GM21526 (cell line): ENCODE results near the gene IKZF2.

Source experiments
- ATAC-seq: cut with Tn5 transposase; IDR thresholded peaks from one replicate; pipeline ENCODE4 v1.9.1; 2021; ENCODE audit warnings: moderate library complexity; ENCODE audit not compliant: unreplicated experiment, low FRiP score

IKZF2 gene

DNA sequence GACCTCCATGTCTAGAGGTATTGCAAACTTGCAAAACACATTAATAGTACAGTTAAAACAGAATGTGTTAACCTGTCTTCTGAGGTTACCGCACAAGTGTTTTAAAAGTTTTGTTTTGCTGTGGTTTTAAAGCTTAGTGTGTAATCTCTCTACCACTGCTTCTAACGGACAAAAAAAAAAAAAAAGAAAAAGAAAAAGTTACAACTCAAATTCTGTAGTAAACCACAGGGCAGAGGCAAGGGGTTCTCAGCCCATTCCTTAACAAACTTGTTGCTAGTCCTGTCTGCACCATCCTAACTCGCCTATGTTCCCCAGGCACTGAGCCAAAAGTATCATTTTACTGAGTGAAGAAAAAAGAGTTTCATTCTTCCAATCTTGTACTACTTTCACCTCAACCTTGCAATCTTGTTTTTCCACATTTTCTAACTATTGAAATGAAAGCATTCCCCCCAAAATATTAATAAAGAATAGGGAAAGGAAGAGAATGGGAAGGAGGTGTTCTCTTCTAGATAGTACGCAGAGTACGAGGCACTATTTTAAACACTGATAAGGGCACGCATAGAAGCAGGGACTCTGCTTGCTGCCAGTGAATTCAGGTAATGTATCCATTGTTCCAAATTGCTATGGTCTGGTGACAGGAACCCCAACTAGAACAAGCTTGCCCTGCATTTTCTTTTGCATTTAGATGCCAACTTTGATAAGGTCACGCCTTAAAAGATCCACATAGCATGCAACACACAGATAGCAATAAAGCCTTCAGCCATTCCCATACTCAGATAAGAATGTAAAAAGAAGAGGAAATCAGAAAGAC is 47.1 kb downstream of the IKZF2 start:
- no peak for ATAC-seq

DNA sequence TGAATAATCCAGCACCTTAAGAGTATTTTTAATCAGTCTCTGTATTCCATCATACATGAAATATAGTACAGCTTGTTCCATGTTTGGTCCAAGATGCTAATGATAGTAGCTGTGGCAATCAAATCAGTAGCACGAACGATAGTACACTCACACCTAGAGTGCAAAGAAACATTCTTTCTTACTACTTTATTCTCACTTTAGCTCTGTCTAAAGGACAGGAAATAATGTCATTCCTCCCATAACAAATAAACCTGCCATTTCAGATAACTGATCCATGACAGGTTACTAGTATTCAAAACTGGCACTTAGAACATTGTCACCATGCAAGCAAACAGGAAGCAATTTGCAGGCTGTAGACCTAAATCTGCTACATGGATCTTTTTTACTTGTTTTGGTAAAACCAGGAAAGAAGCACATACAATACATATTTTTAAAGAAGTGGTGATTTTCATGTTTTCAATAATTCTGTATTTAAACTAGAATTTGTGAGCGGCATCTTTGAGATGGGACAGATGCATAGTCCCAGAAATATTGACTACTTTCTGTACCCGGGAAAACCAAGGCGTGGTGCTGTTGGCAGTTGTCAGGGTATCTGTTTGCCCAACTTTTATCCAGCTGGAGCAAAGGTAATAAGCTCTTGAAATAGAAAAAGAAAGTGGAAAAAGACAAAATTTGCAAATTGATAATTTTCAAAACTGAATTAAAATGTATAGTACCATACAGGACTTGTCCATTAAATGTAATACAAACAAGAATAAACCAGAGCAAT is 49.5 kb downstream of the IKZF2 start:
- no peak for ATAC-seq

DNA sequence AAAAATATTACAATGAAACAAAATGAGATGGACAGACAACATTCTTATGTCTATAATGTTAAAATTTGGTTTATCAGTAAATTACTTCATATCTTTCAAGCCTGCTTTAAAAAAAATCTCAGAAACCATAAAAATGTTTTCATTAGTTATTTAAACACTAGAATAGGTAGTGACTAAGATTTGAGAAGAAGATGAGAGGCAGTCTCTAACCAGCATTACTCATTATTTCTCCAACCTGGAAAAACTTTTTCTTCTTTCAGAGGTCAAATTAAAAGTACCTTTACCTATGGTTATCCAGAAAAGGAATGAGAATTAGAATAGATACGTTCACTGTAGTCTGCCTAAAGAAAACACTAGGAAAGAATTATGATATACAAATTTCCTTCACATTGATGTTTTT is 50.3 kb downstream of the IKZF2 start:
- ATAC-seq, result no peak

DNA sequence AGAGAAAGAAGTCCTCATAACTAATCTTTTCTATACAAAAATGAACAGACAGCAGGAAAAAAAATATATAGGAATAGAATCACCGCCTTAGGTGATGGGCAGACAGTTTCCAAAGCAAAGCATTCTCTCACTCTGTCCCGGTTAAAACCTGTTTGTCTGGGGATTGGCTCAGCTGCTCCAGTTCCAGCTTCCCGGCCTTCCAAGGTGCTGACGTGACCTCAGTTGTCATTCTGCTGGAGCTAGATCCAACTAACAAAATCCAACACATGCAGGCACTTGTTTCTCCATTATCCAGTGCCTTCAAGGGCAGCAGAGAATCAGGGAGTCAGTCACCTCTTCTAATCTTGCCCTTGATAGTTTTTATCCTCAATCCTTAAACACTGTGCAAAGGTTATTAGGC is 52.8 kb downstream of the IKZF2 start:
- ATAC-seq, result no peak

DNA sequence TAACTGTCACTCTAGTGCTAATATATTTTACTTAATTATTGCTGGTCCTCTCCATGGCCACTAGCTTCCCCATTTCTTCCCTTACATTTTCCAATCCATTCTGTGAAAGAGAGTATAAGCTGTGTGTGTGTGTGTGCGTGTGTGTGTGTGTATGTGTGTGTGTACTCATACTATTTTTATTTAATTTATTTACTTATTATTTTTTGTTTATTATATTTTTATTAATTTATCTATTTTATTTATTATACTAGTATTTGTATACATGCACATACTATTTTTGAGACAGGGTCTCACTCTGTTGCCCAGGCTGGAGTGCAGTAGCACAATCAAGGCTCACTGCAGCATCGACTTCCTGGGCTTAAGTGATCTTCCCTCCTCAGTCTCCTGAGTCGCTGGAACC is 59.6 kb downstream of the IKZF2 start:
- no peak for ATAC-seq

DNA sequence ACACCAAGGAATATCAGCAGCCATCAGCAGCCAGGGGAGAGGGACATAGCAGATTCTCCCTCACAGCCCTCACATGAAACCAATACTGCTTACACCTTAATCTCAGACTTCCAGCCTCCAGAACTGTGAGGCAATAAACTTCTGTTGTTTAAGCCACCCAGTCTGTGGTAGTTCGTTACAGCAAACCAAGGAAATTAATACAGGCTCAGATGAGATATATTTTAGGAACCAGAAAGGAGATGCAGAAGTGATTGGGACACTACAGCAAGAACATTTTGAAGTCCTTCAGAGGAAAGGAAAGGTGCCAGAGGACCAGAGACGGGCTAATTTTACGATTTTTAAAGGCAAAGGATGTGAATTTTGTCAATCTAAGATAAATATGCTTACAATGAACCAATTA is 60.6 kb downstream of the IKZF2 start:
- ATAC-seq, result no peak

DNA sequence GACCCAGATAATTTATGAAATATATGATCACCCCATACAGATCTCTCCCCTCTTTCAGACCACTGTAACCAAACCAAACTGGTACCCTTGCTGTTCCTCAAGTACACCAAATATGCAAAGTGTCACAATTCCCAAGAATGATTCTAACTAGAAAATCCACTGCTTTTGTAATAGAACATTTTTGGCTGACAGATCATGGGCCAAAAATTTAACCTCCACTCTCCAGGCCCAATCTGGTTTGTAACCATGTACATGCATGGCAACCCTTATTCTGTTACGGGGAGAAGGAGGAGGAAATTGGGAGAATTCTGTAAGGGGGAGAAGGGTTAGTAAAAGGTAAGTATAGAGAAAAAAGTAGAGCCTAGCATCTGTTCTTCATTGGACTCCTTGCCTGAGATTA is 62.0 kb downstream of the IKZF2 start:
- no peak for ATAC-seq

DNA sequence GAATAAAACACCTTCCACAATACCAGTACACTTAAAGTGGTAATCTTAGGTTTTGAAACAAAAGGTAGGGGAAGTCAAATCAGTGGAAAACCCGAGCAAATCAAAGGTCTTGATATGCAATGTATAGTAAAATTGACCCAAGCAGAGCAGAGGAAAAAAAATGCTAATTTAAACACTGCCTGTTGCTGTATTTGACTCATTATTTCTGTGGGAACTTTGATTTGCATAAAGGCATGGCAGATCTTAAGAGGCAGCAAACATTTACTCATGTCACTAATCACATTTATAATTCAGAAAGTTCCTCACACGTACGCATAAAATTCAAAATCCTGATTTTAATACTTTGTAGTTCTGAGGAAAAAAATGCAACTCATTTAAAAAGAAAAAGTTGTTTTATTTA is 64.4 kb downstream of the IKZF2 start:
- ATAC-seq, result no peak

DNA sequence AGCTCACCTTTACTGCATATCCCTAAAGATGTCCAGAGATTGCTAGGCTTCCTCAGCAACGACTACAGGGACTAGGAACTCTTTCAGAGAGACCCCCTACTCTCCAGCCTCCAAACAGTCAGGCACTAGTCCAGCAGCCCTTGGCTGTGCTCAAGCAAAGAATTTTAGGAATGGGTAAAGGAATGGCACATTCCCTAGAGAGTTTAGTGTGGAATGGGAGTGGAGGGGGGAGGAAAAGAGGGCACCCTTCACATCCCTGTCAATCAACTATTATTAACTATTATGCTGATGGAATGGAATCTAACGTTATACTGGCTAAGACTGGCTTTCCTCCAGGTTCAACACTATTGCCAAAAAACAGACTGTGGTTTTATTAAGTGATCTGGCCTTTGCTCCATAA is 64.8 kb downstream of the IKZF2 start:
- no peak for ATAC-seq

DNA sequence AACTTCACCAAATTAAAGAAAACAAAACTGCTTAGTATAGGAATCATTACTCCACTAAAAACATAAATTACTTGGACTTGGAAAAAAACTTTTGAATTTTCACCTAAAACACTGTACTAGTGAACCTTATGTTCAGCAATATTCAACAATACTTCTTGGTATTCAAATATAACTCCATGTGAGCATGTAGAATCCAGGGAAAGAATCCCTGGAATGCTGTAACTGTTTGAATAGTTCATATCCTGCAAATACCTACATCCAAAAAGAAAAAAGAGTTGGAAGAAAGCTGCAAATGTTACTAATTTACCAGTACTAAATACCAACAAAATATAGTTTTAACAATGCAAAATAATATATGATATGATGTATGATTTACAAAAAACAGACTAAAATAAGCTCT is 65.4 kb downstream of the IKZF2 start:
- no peak for ATAC-seq

DNA sequence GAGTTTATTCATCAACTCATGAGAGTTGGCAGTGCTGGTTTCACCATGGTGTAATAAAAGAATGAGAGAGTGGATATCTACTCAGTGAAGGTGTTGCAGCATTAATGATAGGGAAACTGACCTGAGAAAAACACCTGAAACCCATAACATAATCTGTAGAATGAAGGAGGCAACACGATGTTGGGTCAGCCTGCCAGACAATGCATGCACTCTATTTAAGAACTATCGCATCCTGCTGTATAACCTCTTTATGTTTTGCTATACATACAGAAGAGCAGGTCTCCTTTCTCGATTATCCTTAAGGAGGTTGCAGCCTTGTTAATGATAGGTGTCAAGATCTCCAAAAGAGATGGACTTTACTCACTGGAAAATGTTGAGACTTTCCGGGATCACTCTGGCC is 65.9 kb downstream of the IKZF2 start:
- ATAC-seq, result no peak

DNA sequence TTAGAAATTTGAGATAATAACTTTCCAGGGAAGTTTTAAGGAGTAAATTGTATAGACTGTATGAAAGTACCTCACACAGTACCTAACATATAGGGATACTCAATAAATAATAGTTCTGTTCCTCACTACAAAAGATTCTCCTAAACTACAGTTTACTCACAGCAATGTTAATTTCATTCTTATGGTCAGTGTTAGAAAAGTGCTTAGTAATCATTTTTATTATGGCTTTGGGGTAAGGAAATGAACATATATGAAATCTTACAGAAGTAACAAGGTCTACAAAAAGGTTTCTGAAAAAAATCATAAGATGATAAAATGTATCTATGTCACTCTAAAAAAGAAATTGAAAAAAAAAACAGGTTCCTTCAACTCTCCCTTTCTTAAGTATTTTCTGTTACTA is 67.2 kb downstream of the IKZF2 start:
- no peak for ATAC-seq

DNA sequence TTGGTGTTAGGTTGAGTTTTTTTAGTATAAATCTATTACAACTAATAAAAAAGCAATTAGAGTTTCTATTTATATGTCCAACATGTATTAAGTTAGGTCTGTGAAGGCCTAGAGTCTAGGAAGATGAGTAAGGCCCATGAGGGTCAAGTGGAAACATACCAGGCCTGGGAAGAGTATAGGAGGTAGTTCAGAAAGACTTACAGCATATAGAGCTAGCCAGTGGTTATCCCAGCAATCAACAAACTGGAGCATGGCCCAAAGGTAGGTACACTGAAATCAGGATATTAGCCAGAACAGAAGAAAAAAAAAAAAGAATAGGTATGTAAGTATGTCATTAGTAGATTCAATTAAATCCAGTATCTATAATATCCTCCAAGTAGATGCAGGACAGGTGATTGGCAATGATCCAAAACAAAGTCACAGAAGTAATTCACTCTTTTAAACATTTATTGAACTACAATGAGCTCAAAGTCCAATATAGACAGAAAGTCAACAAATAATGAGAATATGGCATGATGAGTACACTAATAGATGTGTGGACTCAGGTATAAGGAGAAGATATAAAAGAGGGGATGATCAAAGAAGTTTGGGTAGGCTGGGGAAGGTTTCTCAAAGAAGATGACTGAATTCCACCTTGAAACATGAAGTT is 70.3 kb downstream of the IKZF2 start:
- no peak for ATAC-seq

DNA sequence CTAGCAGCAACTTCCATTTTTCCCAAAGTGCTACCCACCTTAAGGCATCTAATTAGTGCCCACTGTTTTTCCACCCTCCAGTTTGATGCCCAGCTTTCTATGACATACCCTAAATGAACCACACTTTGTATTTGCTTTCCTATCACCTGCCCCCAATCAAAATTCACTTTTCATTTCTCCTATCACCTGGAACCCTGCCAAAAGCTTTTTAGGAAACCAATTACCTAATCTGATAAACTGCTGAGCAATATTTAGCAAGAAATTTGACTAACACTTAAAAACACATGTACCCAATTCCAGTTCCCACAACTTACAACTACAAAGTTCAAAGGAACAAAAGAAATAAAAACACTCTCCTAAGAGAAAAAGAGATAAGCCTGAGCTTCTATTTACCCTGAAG is 71.7 kb downstream of the IKZF2 start:
- ATAC-seq, result no peak

DNA sequence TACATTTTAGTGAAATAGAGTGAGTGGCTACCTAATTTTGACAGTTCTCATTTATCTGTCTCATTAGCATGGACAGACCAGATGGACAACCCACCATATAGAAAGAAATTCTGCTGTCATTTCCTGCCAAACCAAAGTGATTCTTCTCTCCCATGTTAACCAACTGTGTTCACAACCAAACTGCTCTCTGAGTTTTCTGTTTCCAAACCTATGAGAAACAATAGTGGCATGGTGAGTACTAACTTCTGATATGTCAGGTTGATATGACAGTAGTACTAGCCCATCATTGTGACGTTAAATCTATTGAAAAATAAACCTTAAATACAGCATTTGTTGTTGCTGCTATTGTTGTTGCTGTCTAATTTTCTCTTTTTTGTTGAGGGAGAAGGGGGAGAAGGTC is 72.7 kb downstream of the IKZF2 start:
- no peak for ATAC-seq

DNA sequence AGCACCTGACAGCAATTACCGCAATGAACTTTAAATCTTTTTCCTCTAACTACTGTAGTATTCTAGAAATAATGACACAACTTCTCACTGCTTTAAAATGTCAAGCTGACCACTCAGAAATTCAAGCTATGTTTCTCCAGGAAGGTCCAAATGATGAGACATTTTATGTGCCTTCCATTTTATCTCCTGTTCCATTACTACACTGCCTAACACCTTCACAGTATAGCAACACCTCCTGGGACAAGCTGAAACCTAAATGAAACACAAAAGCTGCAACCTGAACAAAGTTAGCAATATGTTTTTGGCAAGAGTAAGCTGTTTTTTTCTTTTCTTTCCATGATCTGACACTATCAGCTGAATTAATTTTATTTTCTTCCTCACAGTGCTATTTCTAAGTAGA is 81.9 kb downstream of the IKZF2 start:
- ATAC-seq, result no peak

DNA sequence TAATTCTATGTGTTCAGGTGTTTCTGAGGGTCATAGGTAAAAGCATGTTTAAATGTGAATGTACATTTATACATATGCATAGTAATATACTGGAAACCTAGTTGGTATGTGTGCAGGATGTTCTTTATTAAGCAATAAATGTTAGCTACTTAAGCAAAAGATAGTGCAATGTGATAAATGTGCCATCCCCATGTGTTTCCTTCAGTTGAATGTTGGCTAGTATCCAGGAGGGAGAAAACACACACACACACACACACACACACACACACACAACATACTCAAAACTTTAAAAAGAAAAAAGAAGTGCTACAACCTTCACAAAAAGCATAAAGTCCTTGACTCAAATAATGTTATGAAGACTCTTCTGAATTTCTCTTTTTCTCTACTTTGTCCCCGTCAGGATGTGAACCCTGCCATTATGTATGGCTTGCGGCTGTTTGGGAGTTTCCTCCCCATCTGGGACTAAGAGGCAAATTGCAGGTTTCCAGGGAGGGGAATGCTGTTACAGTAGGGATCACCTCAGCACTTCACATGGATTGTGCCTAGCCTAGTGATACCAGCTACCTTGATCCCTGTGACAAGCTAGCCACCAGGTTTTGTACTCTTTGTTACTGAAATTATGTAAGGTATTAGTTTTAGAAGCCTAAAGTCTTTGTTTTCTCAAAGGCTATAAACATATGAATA is 82.6 kb downstream of the IKZF2 start:
- no peak for ATAC-seq

DNA sequence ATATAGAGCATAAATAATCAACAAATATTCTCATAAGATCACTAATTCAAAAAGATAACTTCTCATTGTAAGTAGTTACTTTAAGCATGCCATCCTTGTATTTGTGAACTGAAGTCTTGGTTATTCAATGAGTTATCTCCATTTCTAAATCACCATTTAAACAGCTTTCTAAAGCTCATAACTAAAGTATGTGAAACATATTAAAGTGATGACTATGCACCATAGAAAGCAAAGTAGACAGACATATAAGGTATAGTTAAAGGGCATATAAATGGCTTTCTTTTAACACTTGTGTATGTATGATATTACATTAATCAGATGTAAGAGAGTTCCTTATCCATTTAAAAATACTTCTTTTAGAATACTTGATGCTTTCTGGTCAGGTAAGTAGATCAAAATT is 83.5 kb downstream of the IKZF2 start:
- no peak for ATAC-seq

DNA sequence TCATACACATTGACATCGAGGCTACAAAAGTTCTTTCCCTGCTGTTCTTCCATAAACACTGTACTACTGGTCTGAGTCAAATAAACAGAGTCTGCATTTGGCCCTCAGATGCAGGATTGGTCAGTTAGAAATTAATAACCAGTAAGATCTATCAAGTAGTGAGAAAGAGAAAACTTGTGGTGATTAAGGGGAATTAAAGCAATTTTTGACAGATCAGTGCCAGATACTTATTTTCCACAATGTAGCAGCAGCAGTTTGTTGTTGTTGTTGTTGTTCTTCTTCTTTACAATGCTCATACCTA is 85.0 kb downstream of the IKZF2 start:
- no peak for ATAC-seq

DNA sequence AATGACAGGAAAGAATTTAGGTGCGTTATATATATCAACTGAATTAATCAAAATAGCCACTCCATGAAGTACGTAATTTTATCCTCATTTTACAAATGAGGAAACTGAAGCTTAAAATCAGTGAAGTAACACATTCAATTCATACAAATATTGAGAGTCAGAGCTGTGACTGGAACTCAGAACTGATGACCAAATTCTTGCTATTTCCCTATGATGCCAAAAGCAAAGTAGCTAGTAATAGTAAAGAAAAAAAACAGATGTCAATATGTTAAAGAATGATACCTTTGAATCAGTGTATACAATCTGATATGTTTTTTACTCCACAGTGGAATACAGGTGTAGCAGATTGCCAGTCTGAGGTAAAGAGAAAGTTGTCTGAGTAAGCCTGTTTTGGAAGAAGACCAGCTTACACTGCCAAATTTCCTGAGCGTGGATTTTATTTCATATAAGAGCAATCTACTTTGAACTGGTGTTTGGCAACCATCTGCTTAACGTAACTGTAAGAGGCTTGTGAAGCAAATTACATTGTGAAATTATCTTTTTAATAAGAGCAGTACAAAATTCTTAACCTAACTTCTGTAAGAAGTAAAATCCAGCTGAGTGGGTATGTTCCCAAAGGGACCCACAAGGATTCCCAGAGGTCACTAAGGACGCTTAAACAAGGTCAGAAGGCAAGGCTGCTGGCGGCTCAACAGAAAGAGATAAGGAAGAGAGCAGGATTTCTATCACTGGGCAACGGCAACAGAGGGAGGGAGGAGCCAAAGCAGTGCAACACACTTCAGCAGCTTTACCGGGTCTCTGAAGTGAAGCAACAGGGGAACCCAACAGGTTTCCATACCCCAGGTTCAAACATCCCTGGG is 85.6 kb downstream of the IKZF2 start:
- ATAC-seq, result no peak
